Left renal cortex interstitium (tissue), 4 donors: ENCODE measurements around the gene RASD2. TPM values are rescaled to one million over a fixed set of nuclear protein-coding genes. Genes with fewer than 3 reads are reported as not detected.

Source experiments
- DNase-seq, 4 donors: peaks; one replicate each; pipeline ENCODE4 v3.0.0-alpha.2; 2013; ENCODE audit warnings: low read depth in 4 of 4, low spot score in 2 of 4, missing footprints in 1 of 4
- polyA plus RNA-seq, 4 donors: library from polyadenylated mRNA; unstranded; fragments of 120-200 nt; gene quantifications; one replicate each; pipeline ENCODE4 v1.2.1, GENCODE V29; 2013; ENCODE audit not compliant: insufficient read length in 4 of 4

RASD2 gene
- polyA plus RNA-seq, 4 donors: 1.5 to 2.9 (median 2.1) TPM

DNA sequence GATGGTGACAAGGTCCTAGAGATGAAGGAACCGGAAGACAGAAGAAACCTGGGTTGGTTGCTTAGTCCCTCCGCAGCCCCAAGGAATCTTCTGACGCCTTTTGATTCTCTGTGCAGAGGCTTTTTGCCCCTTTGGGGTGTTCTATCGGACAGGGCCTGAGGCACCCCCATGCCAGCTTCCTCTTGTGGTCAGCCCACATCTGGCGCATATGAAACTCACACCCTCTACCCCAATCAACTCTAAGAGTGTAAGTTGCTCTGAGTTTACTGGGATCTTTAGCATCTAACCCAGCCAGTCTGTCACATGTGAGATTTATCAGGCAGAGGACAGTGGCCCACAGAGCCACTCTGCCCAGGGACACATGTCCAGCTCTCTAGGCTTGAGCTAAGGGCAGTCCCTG is 17.4 kb downstream of the RASD2 start:
- no peak for DNase-seq

DNA sequence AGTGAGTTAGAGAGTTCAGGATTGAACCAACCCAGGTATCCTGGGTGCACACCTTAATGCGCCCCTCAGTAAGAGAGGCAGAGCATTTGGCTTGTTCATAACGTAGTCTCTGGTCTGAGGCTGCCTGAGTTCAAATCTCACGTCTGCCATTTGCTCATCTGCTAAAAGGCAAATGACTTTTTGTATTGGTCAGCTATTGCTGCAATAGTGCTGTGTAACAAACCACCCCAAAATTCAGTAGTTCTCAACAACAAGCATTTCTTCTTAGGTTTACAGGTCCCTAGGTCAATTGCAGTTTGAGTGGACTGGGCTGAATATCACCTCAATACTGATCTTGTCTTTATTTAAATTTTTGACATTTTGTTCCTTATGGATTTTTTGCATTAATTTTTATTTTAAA is 18.1 kb downstream of the RASD2 start:
- no peak for DNase-seq

DNA sequence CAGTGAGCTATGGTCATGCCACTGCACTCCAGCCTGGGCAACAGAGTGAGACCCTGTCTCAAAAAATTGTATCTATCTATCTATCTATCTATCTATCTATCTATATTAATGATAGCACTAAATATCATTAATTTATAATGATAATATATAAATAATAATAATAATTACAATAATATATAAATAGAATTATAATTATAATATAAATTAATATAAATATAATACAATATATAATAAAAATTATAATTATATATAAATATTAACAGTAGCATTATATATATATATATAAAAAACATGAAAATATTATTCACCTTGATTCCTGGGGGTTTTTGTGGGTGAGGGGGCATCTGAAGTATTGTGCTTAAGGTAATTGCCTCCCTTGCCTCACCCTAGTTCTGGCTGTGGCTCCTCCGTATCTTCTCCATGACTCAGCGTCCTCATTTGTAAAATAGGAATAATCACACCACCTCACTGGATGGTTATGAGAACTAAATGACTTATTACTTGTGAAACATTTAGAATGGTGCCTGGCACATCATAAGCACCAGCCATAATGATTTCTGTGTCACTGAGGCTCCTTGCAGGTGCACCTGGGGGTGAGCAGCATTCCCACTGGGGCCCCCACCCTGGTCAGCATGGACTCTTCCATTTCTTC is 18.8 kb downstream of the RASD2 start:
- no peak for DNase-seq

DNA sequence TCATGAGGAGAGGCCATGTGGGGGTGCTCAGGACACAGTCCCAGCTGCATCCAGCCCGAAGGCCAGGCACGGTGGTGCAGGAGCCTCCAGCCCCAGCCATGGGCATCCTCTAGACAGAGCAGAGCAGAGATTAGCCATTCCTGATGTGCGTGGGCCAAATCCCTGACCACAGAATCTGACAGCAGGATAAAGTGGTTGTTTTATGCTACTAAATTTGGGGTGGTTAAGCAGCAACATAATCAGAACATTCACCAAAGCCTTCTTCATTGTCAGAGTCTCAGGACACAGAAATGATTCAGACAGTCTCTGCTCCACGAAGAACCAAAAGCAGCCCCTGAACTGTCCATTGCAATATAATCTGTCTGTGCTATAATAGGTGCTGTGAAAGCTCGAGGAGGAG is 19.7 kb downstream of the RASD2 start:
- no peak for DNase-seq

DNA sequence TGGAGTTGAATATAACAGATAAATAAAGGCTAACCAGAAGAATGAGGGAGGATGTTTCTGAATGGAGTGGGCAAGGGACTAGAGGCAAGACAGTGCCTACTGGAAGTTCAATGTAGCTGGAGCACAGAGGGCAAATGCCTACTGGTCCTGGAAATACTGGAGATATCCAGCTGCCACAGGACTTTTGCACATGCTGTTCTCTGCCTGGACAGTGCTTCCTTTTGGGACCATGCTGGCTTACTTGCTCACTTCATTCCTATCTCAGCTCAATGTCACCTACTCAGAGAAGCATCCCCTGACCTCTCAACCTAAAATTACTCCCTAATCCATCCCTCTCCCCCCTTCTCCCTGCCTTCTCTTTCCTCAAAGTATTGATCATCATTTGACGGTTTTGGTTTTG is 20.2 kb downstream of the RASD2 start:
- no peak for DNase-seq

DNA sequence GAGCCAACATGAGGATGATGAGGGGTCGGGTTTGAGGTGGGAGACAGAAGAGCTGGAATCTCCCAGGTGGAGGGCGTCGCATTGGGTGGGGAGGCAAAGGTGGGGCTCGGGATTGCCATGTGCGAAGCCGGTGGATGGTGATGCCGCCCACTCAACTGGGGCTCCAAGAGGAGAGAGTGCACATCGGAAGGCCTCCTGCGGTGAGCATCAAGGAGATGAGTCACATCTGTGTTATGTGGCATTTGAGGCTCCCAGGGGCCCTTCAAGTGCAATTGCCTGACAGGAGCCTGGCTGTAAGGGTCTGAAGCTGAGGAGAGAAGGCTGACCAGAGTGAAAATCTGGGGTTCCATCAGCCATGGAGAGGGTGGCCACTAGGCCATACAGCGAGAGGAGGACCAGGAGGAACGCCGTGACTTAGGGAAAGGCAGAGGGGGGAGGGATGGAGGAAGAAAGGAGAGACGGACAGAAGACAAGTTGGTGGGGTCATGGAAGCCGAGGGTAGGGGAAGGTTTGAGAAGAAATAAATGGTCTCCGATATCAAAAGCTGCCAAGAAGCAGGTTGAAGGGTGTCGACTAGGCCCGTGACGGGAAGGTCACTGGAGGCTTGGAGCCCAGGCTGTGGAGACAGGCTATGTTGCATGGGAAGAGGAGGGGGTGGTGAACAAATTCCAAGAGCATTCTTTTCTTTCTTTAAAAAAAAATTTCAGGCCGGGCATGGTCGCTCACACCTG is 21.3 kb downstream of the RASD2 start:
- no peak for DNase-seq

DNA sequence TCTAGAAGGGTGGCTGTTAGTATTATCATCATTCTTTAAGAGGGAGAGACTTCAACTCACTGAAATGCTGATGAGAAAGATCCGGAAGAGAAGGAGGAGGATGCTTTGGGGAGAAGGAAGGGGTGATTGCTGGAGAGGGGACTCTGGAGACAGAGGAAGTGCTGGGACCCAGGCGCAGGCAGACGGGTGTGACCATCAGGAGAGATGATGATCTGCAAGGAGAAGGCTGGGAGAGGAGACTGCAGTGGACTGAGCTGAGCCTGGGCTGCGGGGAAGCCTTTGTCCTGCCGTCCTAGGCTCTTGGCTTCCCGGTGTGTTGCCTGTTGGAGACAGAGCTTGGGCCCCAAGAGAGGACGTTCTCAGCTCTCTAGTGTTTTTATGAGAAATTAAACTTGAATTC is 22.6 kb downstream of the RASD2 start:
- DNase-seq: no peak

DNA sequence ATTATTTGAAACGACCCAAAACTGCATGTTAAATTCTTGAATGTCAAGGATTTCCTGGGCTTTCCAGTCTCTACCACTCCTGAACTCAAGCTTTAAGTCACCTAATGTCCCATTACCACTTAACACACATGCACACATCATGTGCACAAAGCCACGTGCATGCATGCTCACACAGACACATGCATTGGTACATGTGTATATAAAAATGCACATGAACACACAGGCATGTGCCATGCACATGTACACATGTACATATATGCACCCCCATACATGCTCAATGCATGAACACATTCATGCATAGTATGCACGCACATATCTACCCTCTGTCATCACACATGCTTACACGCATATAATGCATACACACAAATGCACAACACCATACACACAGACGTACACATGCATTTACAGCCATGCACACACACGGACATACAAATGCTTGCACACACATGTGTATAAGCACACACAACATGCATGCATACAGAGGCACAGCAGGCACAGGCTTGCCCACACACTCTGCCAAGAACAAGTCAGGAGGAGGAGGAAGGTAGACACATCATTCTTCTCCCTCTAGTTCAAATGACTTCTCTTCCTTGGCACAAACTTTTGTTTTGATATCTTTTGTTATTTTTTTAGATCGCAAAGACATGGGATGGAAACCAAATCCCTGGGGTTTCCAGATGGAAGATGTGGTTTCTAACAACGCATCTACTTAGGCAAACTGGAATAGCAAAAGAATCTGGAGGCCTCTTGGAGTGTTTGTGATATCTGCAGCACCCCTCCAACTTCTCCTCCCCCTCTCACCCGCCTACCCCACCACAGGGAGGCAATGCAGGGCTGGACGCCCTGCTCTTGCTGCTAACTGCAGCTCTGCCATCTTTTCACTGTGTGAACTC is 24.6 kb downstream of the RASD2 start:
- no peak for DNase-seq

DNA sequence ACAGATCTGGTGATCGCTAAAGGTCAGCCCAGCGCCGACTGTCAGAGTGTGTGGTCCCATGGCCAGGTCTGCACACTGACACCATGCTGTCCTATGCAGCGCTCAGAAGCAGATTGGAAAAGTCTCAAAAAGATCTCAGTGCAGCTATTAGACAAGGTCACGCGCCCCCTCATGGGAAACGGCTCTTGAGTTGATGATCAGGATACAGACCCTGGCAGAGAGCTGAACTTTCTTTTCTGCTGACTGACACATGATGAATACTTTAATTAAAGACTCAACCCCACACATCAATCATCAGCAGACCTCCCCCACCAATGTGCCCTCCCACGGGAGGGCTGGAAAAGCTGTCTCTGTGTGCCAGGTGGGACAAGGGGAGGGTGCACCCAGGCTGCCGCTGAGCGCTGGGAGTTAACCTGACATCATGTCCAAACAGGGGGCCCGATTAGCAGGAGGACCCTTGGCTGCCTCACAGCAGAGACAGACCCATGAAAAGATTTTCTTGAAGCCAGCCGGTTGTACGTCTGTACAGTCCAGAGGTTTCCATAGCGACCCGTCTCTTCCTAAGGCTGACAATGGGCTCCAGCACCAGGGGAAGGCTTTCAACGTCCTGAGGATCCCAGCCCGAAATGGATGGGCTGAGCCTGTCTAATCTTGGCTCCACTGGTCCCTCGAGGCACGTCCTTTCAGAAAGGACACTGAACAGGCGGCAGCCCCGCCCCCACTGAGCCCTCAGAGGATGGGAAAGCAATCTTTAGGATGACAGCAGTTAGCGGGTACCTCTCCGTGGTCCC is 26.9 kb downstream of the RASD2 start:
- DNase-seq: no peak

DNA sequence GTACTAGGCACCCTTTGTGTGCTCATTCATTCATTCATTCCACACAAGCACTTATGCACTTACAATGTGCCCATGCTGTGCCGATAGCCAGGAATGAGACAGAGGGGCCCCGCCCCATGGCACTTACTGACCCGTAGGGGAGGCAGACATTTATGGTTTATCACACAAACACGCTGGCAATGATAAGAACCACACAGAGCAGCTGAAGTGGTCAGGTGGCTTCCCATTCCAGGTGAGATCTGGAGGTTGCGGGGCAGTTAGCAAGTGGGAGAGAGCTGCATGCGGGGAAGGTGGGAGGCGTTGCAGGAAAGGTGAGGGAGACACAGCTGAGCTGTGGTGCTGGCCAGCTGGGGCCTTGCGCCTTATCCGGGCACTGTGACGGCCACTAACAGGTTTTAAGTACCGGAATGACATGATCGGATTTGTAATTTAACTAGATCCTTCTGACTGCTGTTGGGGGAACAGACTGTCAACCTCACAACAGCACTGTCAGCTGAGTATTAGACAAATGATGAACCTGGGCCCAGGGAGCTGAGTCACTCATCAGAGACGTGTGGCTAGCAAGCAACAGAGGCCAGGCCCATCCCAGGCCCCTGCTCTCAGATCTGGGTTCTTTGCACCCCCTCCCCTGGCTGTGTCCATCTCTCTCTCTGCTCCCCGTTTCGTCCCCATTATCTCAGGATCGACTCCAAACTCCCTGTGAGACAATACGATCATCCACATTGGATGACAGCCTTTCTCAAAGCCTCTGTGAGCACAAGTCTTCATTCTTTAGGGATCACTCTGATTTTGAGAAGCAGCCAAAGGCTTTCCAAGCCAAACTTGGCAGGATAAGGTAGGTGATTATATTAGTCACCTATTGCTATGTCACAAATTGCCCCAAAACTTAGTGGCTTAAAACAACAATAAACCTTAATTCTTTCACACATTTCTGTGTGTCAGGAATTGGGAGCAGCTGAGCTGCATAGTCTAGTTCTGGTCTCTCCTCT is 28.4 kb downstream of the RASD2 start:
- DNase-seq: no peak

DNA sequence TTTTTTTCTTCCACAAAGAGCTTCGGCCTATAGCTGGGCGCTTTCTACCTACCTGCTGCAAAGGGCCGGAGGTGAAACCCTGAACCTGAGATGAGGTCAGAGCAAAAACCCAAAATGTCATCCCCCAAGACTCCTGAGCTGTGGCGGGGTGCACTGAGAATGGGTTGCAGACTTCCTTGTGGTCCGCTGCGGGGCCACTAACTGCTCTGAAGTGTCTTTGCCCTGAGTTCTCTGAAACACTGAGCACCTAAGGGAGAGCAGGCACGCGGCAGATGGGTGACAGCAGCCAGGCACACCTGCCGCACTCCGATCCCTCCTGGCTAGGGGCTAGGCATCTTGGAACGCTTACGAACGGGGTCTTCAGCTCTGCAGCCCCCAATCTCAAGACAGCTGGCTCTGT is 29.3 kb downstream of the RASD2 start:
- DNase-seq: no peak

DNA sequence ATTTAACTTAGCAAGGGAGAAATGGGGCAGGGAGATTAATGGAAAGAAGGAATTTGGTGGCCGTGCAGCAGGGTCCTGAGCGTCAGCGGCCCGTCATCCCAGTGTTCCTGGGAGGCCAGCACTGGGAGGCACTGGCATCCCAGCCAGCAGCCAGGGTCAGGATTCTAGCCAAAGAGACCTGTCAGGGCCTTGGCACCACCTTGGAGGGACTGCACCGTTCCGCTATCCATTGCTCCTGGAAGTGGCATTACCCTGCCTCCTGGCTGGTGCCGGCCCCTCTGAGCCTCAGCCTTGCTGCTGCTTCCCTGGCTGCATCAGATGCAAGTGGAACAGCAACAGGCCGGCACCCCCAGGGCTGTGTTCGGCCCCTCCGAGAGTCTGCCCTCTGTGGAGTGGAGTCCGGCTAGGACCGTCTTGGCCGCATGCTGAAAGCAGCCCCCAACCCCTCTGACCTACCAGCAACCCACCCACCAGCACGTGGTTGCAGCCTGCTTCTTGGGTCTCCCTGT is 30.1 kb downstream of the RASD2 start:
- no peak for DNase-seq

DNA sequence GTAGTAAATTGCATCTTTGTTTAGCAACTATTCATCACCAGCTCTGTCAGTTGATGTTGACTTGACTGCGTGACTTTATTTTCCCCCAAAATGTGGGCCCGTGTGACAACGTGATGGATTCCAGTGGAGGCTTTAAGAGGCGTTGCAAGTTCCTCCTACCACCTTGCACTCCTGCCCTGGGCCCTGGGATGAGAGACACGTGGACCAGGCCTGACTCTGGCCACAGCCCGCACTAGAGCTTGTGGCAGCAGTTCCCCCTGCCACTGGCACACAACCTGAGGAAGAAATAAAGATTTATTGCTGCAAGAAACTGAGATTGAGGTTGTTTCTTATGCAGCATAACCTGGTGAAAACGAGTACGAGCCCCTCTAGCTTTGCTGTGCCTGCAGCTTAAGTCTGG is 31.9 kb downstream of the RASD2 start:
- no peak for DNase-seq

DNA sequence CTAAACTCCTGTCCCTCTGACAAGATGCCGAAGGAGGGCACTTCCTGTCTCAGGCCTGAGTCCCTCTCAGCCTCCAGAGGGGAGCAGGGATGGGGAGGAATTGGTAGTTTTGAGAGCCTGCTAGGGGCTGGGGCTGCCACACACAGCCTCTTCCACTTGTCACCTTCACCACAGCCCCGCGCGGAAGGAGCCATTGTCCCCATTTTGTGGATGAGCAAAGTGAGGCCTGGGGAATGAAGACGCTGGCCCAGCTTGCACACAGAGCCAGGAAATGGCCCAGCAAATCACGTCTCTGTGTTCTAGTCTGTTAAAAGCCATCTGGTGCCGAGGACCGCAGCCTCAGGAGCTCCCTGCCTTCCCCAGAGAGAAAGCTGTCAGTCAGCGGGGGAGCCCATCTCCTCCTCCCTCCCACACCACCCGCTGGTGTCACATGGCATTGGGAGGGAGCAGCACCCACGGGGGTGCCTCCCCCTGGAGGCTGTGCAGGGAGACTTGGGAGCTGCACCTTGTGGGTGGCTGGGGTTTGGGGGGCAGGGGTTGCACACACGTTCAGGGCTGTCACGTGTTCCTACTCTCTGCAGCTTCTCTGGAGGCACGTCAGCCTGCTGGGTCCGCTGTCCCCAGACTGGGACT is 34.6 kb downstream of the RASD2 start:
- DNase-seq: no peak

DNA sequence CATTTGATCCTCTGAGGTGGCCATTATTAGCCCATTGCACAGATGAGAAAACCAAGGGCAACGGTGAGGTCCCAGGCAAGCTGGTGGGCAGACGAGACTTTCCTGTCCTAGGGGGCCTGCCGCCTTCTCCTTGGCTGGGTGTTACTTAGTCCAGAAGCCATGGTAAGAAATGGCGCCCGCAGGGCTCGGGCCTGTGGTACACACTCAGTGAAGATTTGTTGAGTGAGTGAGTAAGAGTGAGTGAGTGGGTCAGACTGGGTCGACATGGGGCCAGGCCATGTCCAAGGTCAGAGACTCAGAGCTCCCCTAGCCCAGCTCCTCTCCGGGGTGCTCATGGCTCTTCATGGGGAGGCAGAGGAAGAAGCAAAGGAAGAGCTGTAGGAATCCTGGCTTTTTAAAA is 36.0 kb downstream of the RASD2 start:
- DNase-seq: no peak

DNA sequence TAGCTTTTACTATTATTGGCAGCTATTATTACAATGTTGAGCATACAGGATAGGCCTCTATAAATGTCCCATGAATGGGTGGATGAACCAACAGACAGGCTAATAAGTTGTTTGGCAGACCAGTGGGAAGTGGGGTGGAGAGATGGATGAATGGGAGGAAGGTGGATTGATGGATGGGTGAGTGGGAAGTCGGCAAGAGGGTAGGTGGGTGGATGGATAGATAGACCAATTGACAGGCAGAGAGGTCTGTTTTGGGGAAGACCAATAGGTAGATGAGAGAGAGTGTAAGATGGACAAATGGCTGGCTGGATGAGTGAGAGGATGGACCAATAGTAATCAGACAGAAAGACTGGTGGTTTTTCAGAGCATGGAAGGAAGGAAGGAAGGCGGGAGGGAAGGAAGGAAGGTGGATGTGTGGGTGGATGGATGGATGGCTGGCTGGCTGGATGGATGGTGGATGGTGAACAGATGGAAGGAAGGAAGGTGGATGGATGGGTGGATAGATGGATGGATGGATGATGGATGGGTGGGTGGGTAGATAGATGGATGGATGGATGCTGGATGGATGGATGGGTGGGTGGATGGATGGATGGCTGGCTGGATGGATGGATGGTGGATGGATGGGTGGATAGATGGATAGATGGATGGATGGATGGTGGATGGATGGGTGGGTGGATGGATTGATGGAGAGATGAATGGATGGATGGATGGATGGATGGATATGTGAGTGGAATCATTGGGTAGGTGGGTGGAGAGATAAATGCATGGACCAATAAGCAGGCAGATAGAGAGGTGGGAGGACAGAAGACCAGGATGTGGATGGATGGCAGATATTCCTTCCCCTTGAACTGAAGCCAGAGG is 37.4 kb downstream of the RASD2 start:
- DNase-seq: no peak

DNA sequence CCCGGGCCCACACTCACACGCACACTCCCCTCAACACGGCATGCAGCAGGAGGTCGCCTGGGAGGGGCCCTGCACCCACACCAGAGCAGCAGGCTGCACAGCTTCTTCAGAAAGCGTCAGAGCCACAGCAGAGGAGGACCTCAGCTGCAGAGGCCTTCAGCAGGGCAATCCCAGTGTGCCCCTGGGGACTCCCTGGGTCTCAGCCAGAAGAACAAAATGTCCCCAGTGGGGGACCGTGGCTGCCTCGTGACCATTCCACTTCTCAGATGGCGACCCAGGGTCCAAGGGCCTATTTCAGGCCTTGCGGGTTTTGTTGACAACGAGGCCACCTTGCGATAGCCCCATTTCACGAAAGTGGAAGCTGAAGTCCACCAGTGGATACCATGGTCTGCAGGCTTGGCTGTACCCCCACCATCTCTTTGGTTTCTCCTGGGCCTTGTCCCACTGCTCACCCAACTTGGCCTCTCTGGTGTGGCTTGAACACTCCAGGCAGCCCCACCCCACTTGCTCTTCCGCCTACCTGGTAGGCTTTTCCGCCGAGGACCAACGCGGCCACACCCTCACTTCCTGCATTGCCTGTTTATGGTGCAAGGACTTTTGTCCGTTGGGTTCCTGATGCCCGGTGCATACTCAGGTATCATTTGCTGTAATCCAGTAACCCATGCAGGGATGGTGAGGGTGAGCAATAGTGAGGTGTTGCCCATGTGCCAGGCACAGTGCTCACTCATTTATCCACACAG is 38.4 kb downstream of the RASD2 start:
- no peak for DNase-seq
